Fibroblast of lung (primary cell): ENCODE data around the gene HOXB5. TPM values are rescaled to one million over a fixed set of nuclear protein-coding genes. Genes with fewer than 3 reads are reported as not detected.

ENCODE experiments used
- DNase-seq, 2 donors: peaks; one replicate each; pipeline versions ENCODE4 v3.0.0 to v3.0.0-alpha.2; 2010; ENCODE audit warnings: low read depth in 2 of 2
- H2AFZ ChIP-seq: 2 replicates; pipeline ENCODE4 v1.5.1; 2012; ENCODE audit warnings: low read length, control low read depth, inconsistent platforms
- H3K27ac ChIP-seq: 2 replicates; pipeline ENCODE4 v1.5.1; 2011; ENCODE audit warnings: low read length, control low read depth; ENCODE audit not compliant: insufficient read depth
- H3K27me3 ChIP-seq: 2 replicates; pipeline ENCODE4 v1.5.1; 2011; ENCODE audit warnings: mild to moderate bottlenecking, low read length; ENCODE audit not compliant: control insufficient read depth, insufficient read depth
- H3K36me3 ChIP-seq: 2 replicates; pipeline ENCODE4 v1.5.1; 2011; ENCODE audit warnings: low read length; ENCODE audit not compliant: control insufficient read depth, insufficient read depth
- H3K4me1 ChIP-seq: 2 replicates; pipeline ENCODE4 v1.5.1; 2011; ENCODE audit warnings: low read length; ENCODE audit not compliant: control insufficient read depth, insufficient read depth; ENCODE audit errors: extremely low read depth
- H3K4me2 ChIP-seq: 2 replicates; pipeline ENCODE4 v1.5.1; 2011; ENCODE audit warnings: low read length, control low read depth; ENCODE audit not compliant: insufficient read depth; ENCODE audit errors: extremely low read depth
- H3K4me3 ChIP-seq, 4 experiments: fragments of 200-600 bp in 1 of 4; sonication (generic) in 1 of 4; replicated peaks in 1 of 4; 2 replicates each; pipeline ENCODE4 v1.5.1; 2011 to 2016; ENCODE audit warnings: low read length in 4 of 4, low read depth in 3 of 4, mild to moderate bottlenecking in 3 of 4, control low read depth in 2 of 4, inconsistent platforms in 1 of 4, mixed read lengths in 1 of 4; ENCODE audit not compliant: insufficient read depth in 1 of 4; ENCODE audit errors: control extremely low read depth in 1 of 4
- H3K79me2 ChIP-seq: 2 replicates; pipeline ENCODE4 v1.5.1; 2012; ENCODE audit warnings: mild to moderate bottlenecking, low read length, inconsistent platforms; ENCODE audit not compliant: control insufficient read depth, insufficient read depth
- H3K9ac ChIP-seq: 2 replicates; pipeline ENCODE4 v1.5.1; 2011; ENCODE audit warnings: mild to moderate bottlenecking, low read length, control low read depth; ENCODE audit not compliant: insufficient read depth
- H3K9me3 ChIP-seq: 2 replicates; pipeline ENCODE4 v1.5.1; 2012; ENCODE audit warnings: low read depth, low read length; ENCODE audit not compliant: control insufficient read depth, insufficient read depth
- H4K20me1 ChIP-seq: 2 replicates; pipeline ENCODE4 v1.5.1; 2011; ENCODE audit warnings: low read length; ENCODE audit not compliant: control insufficient read depth, insufficient read depth; ENCODE audit errors: extremely low read depth
- EZH2 ChIP-seq: IDR thresholded peaks from 2 replicates; pipeline ENCODE4 v1.5.1; 2012; ENCODE audit warnings: low read length, control low read depth, mild to moderate bottlenecking; ENCODE audit errors: missing control alignments
- polyA minus RNA-seq: library from RNA; depleted of rRNA, polyadenylated mRNA; stranded (reverse); fragments of >200 nt; gene quantifications from 2 replicates; pipeline ENCODE4 v1.2.3, GENCODE V29; 2011; ENCODE audit warnings: low replicate concordance
- polyA plus RNA-seq, 2 donors: library from polyadenylated mRNA; depleted of rRNA in 1 of 2; stranded (reverse) in 1 of 2; unstranded in 1 of 2; fragments of >200 nt; gene quantifications; 2 replicates each; pipeline ENCODE4 v1.2.1, GENCODE V29; 2011 to 2012; ENCODE audit warnings: missing spikeins in 1 of 2
- total RNA-seq: library from RNA; depleted of rRNA; stranded (reverse); fragments of >200 nt; gene quantifications from 2 replicates; pipeline ENCODE4 v1.2.1, GENCODE V29; 2014
- TF ChIP-seq, protein P1 (sequence below), 2 donors: IDR thresholded peaks in 1 of 2; conservative IDR thresholded peaks in 1 of 2; 1 replicate in 1 of 2; 2 replicates in 1 of 2; pipeline ENCODE4 v1.5.1; 2011 to 2012; ENCODE audit warnings: low read length in 2 of 2, control low read depth in 1 of 2, inconsistent platforms in 1 of 2, low read depth in 1 of 2, mild to moderate bottlenecking in 1 of 2

The HOXB5 gene
- total RNA-seq (1.0 and 2.1 TPM in 2 replicates), polyA plus RNA-seq (9.4 and 17.2 TPM in 2 replicates), polyA minus RNA-seq (3.8 and 5.5 TPM in 2 replicates)
- polyA plus RNA-seq (2012), result 24.6 and 41.8 TPM in 2 replicates

DNA sequence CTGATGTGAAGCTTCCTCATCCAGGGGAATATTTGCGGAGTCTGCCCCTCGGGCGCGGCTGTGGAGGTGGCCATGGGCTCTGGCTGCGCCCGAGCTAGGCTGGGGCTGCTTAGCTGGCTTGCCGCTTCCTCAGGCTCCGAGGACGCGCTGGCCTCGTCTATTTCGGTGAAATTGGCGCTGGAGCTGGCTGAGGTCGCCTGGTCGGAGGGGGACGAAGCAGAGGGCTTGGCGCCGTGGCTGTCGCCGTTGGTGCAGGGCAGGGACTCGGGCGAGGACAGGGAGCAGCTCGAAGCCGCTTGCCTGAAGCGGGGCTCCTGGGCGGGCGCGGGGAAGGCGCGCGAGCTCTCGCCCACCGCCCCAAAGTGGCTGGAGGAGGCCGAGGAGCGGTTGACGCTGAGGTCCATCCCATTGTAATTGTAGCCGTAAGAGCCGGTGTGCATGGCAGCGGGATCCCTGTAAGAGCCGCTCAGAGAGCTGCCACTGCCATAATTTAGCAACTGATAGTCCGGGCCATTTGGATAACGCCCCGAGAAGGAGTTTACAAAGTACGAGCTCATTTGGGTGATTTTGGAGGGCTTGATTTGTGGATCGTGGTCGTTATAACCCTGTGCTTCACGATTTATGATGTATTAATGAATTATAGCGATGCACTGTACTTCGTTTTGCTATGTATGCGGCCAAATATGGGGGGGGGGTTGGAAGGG, at the start of gene HOXB5:
TSS of gene HOXB5 (minus strand) at position 654 of the 704 bp plus-strand sequence. CDS start at position 557, 97 bp downstream.
- no peaks in the 10 kb centered on the region for H3K9me3 ChIP-seq
- peak within 1 kb of the TSS; percentile 83 to 98 (median 92) for H3K4me3 ChIP-seq
- no peaks in the 10 kb centered on the region for H4K20me1 ChIP-seq
- TF ChIP-seq, protein P1, sequence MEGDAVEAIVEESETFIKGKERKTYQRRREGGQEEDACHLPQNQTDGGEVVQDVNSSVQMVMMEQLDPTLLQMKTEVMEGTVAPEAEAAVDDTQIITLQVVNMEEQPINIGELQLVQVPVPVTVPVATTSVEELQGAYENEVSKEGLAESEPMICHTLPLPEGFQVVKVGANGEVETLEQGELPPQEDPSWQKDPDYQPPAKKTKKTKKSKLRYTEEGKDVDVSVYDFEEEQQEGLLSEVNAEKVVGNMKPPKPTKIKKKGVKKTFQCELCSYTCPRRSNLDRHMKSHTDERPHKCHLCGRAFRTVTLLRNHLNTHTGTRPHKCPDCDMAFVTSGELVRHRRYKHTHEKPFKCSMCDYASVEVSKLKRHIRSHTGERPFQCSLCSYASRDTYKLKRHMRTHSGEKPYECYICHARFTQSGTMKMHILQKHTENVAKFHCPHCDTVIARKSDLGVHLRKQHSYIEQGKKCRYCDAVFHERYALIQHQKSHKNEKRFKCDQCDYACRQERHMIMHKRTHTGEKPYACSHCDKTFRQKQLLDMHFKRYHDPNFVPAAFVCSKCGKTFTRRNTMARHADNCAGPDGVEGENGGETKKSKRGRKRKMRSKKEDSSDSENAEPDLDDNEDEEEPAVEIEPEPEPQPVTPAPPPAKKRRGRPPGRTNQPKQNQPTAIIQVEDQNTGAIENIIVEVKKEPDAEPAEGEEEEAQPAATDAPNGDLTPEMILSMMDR (conservative IDR thresholded peaks at IDR 0.05 in 1 of 2, IDR thresholded peaks at IDR 0.05 in 1 of 2; ENCODE audit: low read depth in 1 of 2, low read length in 2 of 2), result no peak
- no peak for TF ChIP-seq EZH2
- H3K79me2 ChIP-seq, result peaks cover 97% of the 10 kb centered on the region
- peaks cover 2% of the 10 kb centered on the region for H3K4me1 ChIP-seq
- H3K27me3 ChIP-seq, result no peaks in the 10 kb centered on the region
- H3K27ac ChIP-seq, result peak within 1 kb of the TSS; percentile 98
- peak within 1 kb of the TSS; percentile 95 for H3K4me2 ChIP-seq
- H3K36me3 ChIP-seq, result peaks cover 4% of the 10 kb centered on the region
- DNase-seq, result peak in 1 of 2 donors; percentile 54
- peak within 1 kb of the TSS; percentile 94 for H3K9ac ChIP-seq
- H2AFZ ChIP-seq, result no peak within 1 kb of the TSS

DNA sequence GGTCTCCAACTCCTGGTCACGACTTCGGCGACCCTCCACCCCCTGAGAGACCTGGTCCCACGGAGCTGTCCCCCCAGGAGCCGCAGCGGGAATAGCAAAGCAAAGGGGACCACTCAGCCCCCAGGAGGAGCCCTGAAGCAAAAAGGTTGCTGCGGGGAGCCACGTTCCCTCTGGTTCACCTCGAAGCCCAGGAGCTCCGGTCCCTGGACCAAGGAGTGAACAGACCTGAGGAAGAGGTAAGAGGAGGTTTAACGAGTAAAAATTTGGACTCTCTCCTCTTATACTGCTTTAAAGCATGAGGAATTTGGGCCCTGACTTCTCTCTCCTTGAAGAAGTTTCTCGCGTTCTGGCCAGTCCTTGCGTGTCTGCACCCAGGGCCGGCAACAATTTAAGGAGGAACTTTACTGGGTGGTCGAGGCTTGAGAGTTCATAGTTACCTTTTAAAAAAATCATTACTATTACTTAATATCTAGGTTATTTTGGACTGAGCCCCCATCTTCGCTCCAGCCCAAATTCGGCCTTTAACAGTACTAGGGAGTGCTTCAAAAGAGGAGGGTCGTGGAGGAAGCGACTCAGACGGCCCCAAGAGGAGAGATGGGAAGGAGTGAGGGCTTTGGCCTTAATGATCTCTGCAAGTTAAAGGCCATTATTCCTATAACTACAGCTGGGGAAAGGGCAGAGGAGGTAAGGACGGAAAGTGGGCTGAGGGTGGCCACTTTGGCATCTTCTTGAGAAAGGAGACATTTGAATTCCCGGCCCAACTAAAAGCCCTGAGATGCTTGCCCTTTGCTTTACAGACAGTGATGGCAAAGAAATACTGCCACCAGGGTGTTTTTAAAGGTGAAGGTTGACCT, 49.5 kb upstream of the HOXB5 start:
- Histone ChIP-seq H3K79me2 (no peaks in the 10 kb centered on the region), H3K36me3 (no peaks in the 10 kb centered on the region), H2AFZ (no peak overlapping the region), H3K9ac (no peak overlapping the region), H3K4me2 (no peak overlapping the region), H3K27me3 (peaks cover 87% of the 10 kb centered on the region), H3K27ac (no peak overlapping the region), H3K4me3 (no peak overlapping the region), H4K20me1 (no peaks in the 10 kb centered on the region), H3K9me3 (no peaks in the 10 kb centered on the region), H3K4me1 (no peaks in the 10 kb centered on the region)
- no peak for TF ChIP-seq EZH2
- DNase-seq, result no peak

DNA sequence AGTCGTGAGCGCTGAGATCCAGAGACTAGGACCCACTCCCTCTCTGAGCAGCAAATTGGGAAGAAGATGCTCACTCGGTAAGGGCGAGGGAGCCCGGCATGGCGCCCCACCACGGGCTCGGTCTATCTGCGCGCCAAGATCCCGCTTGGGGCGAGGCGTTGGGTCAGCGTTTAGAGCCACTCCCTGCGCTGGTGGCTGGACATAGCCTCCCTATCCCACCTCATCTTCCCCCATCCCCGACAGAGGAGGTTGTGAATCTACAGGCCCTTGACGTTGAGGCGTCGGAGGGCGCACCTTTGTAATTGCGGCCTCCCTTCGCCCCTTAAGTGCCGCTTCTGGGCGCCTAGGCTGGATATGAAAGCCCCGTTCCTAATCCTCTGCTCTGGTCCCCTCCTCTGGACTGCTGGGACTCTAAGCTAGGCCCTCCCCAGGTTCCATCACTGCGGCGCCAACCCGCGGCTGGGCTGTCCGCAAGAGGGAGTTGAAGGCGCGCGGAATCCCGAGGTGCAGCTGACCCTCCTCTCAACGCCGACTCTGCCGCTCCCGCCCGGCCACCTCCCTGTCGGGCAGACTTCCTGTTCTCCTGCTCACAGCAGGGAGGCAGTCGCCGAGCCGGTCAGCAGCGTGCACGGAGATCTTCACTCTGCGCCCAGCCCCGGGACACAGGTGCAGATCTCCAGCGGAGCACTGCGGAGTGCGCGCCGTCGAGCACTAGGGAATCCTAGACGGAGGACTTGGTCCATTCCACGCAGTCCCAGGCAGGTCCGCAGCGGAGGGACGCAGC, 48.7 kb upstream of the HOXB5 start:
- Histone ChIP-seq H3K4me3 (no peak overlapping the region), H3K36me3 (no peaks in the 10 kb centered on the region), H3K9me3 (no peaks in the 10 kb centered on the region), H3K27ac (no peak overlapping the region), H2AFZ (no peak overlapping the region), H3K4me1 (no peaks in the 10 kb centered on the region), H3K27me3 (peaks cover 91% of the 10 kb centered on the region), H3K79me2 (no peaks in the 10 kb centered on the region), H4K20me1 (no peaks in the 10 kb centered on the region), H3K4me2 (no peak overlapping the region), H3K9ac (no peak overlapping the region)
- DNase-seq, result no peak
- TF ChIP-seq, protein P1 (conservative IDR thresholded peaks at IDR 0.05 in 1 of 2, IDR thresholded peaks at IDR 0.05 in 1 of 2; ENCODE audit: low read depth in 1 of 2, low read length in 2 of 2), result no peak
- TF ChIP-seq EZH2, result peak; percentile 96
